MM.1S (cell line): ENCODE data around the gene HORMAD2.

ENCODE experiments used
- CTCF ChIP-seq: fragments of 300-600 bp; sonication (generic); IDR thresholded peaks from 2 replicates; pipeline ENCODE4 v1.5.1; 2016; ENCODE audit warnings: antibody characterized with exemption, low read length, mixed read lengths
- EZH2 ChIP-seq: fragments of 300-600 bp; sonication (generic); optimal IDR thresholded peaks from 2 replicates; pipeline ENCODE3; 2017; ENCODE audit warnings: low read depth, mild to moderate bottlenecking, antibody characterized with exemption, low read length, mixed read lengths
- EZH2phosphoT487 ChIP-seq: fragments of 300-600 bp; sonication (generic); IDR thresholded peaks from 2 replicates; pipeline ENCODE4 v1.6.1; 2018; ENCODE audit warnings: antibody characterized with exemption, low read length

DNA sequence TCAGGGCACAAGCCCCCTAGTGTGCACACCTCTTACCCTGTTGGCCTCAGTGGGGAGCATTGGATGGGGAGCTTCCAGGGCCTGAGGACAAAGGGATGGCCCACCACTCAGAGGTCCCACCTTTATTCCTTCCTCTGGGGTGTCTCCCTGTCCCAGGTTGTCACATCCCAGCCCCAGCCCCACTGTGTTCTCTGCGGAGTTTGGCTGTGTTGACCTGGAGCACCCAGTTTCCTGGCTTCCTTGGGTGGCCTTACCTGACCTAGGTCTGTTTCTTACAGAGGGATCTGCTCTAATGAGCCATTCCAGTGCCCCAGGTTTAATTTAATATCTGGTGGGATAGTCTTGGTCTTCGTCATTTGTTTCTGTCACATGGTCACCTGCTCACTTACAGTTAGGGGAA lies 38.8 kb upstream of the HORMAD2 start:
- TF ChIP-seq EZH2 (no peak), EZH2phosphoT487 (no peak), CTCF (no peak)
